GM12874 (cell line): ENCODE measurements around the gene GPX1.

Source experiments
- CTCF ChIP-seq: IDR thresholded peaks from 2 replicates; pipeline ENCODE4 v1.5.1; 2011; ENCODE audit warnings: low read depth, mild to moderate bottlenecking, control low read depth, low read length, moderate library complexity; ENCODE audit not compliant: insufficient read depth

GPX1 gene

GRCh38 chr3:49358217-49358883, at the start of gene GPX1:
Gene GPX1 (minus strand): TSS chr3:49358353. CDS start chr3:49358278, 75 bp downstream.
- no peak for TF ChIP-seq CTCF

- no peak for TF ChIP-seq CTCF
Measured at GRCh38 chr3:49406571-49407565, 48.7 kb upstream of the GPX1 start.

GRCh38 chr3:49403891-49404290, 45.7 kb upstream of the GPX1 start:
- TF ChIP-seq CTCF: no peak

GRCh38 chr3:49401766-49402165, 43.6 kb upstream of the GPX1 start:
- no peak for TF ChIP-seq CTCF

GRCh38 chr3:49399461-49399860, 41.3 kb upstream of the GPX1 start:
- no peak for TF ChIP-seq CTCF

GRCh38 chr3:49397470-49397869, 39.3 kb upstream of the GPX1 start:
- no peak for TF ChIP-seq CTCF

GRCh38 chr3:49389297-49389696, 31.1 kb upstream of the GPX1 start:
- no peak for TF ChIP-seq CTCF
